Brain microvascular endothelial cell (primary cell): Measurements from ENCODE around the gene KRT80.

Source experiments
- DNase-seq: peaks from one replicate; pipeline ENCODE4 v3.0.0-alpha.2; 2020
- H3K27ac ChIP-seq: fragments of 250-450 bp; sonication (Bioruptor Pico); 2 replicates; pipeline ENCODE4 v1.5.1; 2020; ENCODE audit warnings: mild to moderate bottlenecking, moderate library complexity
- H3K27me3 ChIP-seq: fragments of 250-450 bp; sonication (Bioruptor Pico); replicated peaks from 2 replicates; pipeline ENCODE4 v1.5.1; 2020; ENCODE audit warnings: mild to moderate bottlenecking
- H3K36me3 ChIP-seq: fragments of 250-450 bp; sonication (Bioruptor Pico); replicated peaks from 2 replicates; pipeline ENCODE4 v1.5.1; 2020; ENCODE audit warnings: mild to moderate bottlenecking
- H3K4me3 ChIP-seq: 2 replicates; pipeline ENCODE4 v1.5.1; 2011; ENCODE audit warnings: low read depth, mild to moderate bottlenecking, control low read depth, low read length, moderate library complexity
- in situ Hi-C: cut with HindIII; loops from 2 replicates; pipeline ENCODE4 v1.10.0; 2017; ENCODE audit warnings: low sequenced_read_pairs, low pct_ligation_motif_present
- TF ChIP-seq, protein P1 (sequence below): IDR thresholded peaks from 2 replicates; pipeline ENCODE4 v1.5.1; 2011; ENCODE audit warnings: low read depth, mild to moderate bottlenecking, moderate library complexity, low read length, control low read depth, inconsistent platforms; ENCODE audit errors: missing control alignments

KRT80 gene

DNA sequence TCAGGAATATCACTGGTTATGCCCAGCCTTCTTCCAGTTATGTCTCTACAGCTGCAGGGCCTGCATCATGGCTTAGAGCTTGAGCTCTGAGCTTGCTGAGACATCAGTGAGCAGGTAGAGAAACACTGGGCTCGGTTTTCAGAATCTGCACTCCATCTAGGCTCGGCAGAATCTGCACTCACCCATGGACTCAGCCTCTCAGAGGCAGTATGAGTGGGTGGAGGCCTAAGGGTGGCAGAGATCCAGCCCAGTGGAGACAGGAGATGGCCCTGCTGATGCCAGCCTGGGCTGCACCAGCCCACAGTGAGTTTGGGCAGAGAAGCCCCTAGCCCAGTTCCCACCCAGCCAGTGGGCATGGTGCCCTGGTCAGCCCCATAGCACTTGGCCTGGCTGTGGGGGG, 12.8 kb downstream of the KRT80 start:
- no peaks in the 10 kb centered on the region for H3K36me3 ChIP-seq
- no peak for DNase-seq
- H3K27ac ChIP-seq, result no peak overlapping the region
- H3K4me3 ChIP-seq, result no peak overlapping the region
- H3K27me3 ChIP-seq, result no peaks in the 10 kb centered on the region
- in situ Hi-C loops, result no loop called here
- TF ChIP-seq, protein P1, sequence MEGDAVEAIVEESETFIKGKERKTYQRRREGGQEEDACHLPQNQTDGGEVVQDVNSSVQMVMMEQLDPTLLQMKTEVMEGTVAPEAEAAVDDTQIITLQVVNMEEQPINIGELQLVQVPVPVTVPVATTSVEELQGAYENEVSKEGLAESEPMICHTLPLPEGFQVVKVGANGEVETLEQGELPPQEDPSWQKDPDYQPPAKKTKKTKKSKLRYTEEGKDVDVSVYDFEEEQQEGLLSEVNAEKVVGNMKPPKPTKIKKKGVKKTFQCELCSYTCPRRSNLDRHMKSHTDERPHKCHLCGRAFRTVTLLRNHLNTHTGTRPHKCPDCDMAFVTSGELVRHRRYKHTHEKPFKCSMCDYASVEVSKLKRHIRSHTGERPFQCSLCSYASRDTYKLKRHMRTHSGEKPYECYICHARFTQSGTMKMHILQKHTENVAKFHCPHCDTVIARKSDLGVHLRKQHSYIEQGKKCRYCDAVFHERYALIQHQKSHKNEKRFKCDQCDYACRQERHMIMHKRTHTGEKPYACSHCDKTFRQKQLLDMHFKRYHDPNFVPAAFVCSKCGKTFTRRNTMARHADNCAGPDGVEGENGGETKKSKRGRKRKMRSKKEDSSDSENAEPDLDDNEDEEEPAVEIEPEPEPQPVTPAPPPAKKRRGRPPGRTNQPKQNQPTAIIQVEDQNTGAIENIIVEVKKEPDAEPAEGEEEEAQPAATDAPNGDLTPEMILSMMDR, result no peak

DNA sequence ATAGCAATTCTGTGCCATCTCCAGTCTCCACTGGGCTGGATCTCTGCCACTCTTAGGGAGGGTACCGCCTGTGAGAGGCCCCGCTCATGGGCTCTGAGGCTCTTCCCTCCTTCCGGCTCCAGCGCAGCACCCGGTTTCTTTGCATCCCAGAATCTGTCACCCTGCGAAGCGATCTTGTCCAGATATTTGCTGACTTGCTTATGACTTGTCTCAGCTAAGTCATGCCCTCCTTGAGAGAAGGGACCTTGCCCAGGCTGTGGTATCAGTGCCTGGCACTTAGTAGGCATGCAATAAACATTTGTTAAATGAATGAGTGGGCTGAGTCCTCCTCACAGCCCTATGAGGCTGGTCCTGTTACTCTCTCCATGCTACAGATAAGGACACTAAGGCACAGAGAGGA, 13.4 kb downstream of the KRT80 start:
- no peak overlapping the region for H3K4me3 ChIP-seq
- no peak overlapping the region for H3K27ac ChIP-seq
- no peaks in the 10 kb centered on the region for H3K27me3 ChIP-seq
- H3K36me3 ChIP-seq, result no peaks in the 10 kb centered on the region
- no peak for DNase-seq
- in situ Hi-C loops, result no loop called here
- TF ChIP-seq, protein P1, result no peak

DNA sequence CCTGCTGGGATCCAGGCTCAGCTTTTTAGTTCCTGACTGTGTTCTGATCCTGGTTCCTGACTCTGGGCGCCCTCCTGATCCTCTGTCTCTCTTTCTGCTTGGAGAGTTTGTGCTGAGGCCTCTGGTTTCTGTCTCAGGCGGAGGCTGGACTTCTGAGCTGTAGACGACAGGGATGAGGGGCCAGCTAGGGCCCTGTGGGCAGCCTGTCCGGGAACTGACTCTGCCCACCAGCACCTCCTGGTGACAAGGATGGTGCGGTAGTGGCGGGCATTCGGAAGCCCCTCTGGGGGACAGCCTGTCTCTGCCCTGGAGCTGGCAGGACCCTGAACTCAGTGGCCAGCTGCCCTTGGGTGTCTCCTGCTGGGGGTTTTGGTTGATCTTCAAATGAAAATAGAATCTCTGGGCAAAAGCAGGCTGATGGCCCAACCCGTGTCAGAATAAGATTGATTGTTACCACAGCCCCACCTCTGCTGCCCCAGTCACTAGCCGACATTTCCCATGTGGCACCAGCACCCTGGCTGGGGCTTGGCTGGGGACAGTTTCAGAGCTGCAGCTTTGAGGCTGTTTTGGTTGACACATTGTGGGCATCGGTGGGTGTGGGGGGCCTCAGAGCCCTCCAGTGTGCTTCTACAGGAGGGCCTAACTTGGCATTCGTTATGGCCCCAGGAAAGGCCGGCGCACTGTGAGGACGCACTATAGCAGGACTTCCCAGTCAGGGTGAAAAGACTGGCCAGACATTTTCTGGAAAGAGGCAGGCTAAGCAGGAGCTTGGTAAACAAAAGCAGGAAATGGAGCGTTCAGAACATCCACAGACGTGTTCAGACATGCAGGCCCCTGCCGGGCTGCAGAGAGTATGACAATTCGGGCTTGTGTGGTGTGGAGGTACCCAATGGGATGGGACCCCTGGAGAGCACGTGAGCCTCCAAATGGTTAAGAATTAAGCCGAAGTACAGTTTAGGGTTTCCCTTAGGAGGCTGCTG, 16.2 kb downstream of the KRT80 start:
- H3K27me3 ChIP-seq, result no peaks in the 10 kb centered on the region
- in situ Hi-C loops, result no loop called here
- H3K4me3 ChIP-seq, result no peak overlapping the region
- TF ChIP-seq, protein P1, result peak; percentile 39
- DNase-seq, result no peak
- H3K27ac ChIP-seq, result no peak overlapping the region
- no peaks in the 10 kb centered on the region for H3K36me3 ChIP-seq

DNA sequence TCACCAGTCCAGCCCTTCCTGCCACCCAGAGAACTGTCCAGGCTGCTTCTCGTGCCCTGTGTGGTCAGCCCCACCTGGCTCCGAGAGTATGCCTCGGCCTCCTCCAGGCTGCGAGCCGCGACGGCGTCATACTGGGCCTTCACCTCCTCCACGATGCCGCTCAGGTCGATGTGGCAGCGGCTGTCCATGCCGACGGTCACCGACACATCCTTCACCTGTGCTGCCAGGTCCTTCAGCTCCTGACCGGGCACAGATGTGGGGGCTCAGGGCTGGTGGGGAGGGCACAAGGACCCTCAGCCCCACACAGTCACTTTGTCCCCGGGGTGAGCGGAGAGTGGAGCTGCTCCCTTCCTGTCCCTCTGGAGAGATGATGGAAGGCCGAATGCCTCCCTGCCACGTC, 18.3 kb downstream of the KRT80 start:
- Histone ChIP-seq H3K36me3 (no peaks in the 10 kb centered on the region), H3K27me3 (no peaks in the 10 kb centered on the region), H3K27ac (no peak overlapping the region), H3K4me3 (no peak overlapping the region)
- DNase-seq, result no peak
- TF ChIP-seq, protein P1, result no peak
- in situ Hi-C loops, result no loop called here

DNA sequence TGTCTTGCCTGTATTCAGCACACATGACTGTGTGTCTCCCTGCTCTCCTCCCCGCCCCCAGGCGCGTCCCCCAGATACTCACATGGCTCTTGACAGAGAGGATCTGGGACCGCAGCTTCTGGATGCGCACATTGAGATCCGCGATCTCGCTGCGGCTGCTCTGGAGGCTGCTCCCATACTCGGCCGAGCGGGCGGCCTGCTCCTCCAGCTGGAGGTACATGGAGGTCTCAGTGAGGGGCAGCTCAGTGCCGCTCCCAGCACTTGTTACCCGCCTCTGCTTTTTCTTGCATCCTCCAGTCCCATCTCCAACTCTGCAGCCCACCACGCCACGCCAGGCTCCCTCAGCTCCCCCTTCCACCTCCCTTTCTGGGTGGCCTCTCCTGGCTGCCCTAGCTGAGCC, 18.9 kb downstream of the KRT80 start:
- TF ChIP-seq, protein P1, result no peak
- Histone ChIP-seq H3K27me3 (no peaks in the 10 kb centered on the region), H3K27ac (no peak overlapping the region), H3K36me3 (no peaks in the 10 kb centered on the region), H3K4me3 (no peak overlapping the region)
- in situ Hi-C loops, result no loop called here
- no peak for DNase-seq
